Suprapubic skin (tissue), 3 donors: ENCODE data around the gene ITGA5.

Experiments
- POLR2A ChIP-seq, 2 donors: fragments of 450-650 bp; IDR thresholded peaks; one replicate each; pipeline ENCODE4 v1.6.1; 2017; ENCODE audit warnings: antibody characterized with exemption in 2 of 2, mild to moderate bottlenecking in 2 of 2, moderate library complexity in 2 of 2
- TF ChIP-seq, protein P1 (sequence below), 2 donors: fragments of 200-600 bp in 1 of 2; fragments of 450-650 bp in 1 of 2; sonication (generic) in 1 of 2; IDR thresholded peaks; one replicate each; pipeline ENCODE4 v1.5.1; 2016 to 2019; ENCODE audit warnings: antibody characterized with exemption in 2 of 2, mild to moderate bottlenecking in 1 of 2, moderate library complexity in 1 of 2

DNA sequence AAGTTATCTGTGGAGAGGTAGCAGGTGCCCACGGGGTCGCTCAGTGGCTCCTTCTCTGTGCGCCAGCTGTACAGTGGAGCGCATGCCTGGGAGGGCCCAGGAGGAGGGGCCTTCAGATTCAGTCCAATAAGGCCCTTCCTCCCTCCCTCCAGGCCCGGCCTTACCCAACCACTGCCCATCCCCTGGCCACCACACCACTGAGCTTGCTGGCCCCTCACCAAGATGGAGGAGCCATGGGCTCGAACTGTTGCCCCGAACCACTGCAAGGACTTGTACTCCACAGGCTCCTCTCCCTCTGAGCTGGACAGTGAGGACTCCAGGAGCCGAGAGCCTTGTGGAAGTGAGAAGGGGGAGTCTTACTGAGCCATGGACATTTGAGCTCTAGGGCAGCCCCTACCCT lies 9.8 kb downstream of the ITGA5 start:
- no peak for TF ChIP-seq POLR2A (IDR thresholded peaks at IDR 0.05)
- TF ChIP-seq, protein P1, sequence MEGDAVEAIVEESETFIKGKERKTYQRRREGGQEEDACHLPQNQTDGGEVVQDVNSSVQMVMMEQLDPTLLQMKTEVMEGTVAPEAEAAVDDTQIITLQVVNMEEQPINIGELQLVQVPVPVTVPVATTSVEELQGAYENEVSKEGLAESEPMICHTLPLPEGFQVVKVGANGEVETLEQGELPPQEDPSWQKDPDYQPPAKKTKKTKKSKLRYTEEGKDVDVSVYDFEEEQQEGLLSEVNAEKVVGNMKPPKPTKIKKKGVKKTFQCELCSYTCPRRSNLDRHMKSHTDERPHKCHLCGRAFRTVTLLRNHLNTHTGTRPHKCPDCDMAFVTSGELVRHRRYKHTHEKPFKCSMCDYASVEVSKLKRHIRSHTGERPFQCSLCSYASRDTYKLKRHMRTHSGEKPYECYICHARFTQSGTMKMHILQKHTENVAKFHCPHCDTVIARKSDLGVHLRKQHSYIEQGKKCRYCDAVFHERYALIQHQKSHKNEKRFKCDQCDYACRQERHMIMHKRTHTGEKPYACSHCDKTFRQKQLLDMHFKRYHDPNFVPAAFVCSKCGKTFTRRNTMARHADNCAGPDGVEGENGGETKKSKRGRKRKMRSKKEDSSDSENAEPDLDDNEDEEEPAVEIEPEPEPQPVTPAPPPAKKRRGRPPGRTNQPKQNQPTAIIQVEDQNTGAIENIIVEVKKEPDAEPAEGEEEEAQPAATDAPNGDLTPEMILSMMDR (IDR thresholded peaks at IDR 0.05): no peak
